ENCODE measurements around the gene NR1D2.

GRCh38 chr3:23913182-23913581 is 31.9 kb upstream of the NR1D2 start:
- no peak for TF ChIP-seq SMAD3 (CRISPR knock-in tag; IDR thresholded peaks at IDR 0.05; ENCODE audit: borderline replicate concordance)
- TF ChIP-seq, protein P1, sequence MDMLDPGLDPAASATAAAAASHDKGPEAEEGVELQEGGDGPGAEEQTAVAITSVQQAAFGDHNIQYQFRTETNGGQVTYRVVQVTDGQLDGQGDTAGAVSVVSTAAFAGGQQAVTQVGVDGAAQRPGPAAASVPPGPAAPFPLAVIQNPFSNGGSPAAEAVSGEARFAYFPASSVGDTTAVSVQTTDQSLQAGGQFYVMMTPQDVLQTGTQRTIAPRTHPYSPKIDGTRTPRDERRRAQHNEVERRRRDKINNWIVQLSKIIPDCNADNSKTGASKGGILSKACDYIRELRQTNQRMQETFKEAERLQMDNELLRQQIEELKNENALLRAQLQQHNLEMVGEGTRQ (CRISPR knock-in tag; IDR thresholded peaks at IDR 0.05): no peak
- TF ChIP-seq JUN (CRISPR knock-in tag; IDR thresholded peaks at IDR 0.05): no peak
- TF ChIP-seq ARID4B (CRISPR knock-in tag; IDR thresholded peaks at IDR 0.05; ENCODE audit: borderline replicate concordance): no peak
- no peak for TF ChIP-seq TCF7 (CRISPR knock-in tag; IDR thresholded peaks at IDR 0.05; ENCODE audit: low read depth)
- no peak for TF ChIP-seq CTCF (IDR thresholded peaks at IDR 0.05)
- no peak for TF ChIP-seq ATF2 (CRISPR knock-in tag; IDR thresholded peaks at IDR 0.05; ENCODE audit: borderline replicate concordance, low read depth)
- TF ChIP-seq, protein P2, sequence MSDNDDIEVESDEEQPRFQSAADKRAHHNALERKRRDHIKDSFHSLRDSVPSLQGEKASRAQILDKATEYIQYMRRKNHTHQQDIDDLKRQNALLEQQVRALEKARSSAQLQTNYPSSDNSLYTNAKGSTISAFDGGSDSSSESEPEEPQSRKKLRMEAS (CRISPR knock-in tag; IDR thresholded peaks at IDR 0.05): no peak
- no peak for TF ChIP-seq ELF4 (CRISPR knock-in tag; IDR thresholded peaks at IDR 0.05; ENCODE audit: low read depth)

Measured in WTC11 (cell line).